Measurements from ENCODE around the gene RNF13.

Gene RNF13

DNA sequence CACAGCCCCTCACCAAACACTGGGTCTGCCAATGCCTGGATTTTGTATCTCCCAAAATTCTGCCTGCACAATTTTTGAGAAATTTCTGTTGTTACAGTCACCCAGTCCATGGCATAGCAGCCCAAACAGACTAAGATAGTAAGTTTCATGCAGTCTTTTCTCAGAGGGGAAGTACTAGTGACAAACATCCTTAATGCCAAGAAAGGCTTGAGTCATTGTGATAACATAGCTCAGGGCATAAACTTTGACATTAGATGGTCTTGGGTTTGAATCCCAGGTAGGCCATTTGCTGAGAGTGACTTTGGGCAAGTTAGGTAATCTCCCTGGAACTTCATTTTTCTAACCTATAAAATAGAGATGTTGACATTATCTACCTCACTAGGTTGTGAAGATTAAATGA lies 193.8 kb downstream of the RNF13 start:
- DNase-seq, result no peak

Measured in activated T-cell treated with anti-CD3 and anti-CD28 coated beads, Interleukin-2, amount 50 U/mL, for 1 hour (primary cell).